NCI-H1105 (cell line): ENCODE results near the gene LIMCH1.
"Not testable (repeated sequence)": the region's sequence is repeated elsewhere in the genome, so short reads cannot be mapped to it uniquely, and the experiment has no call there.

Experiments
- DNase-seq: peaks from one replicate; lab custom pipeline; 2025; lab: John Stamatoyannopoulos, UW

LIMCH1 gene

GRCh38 chr4:41538017-41538733, at the start of gene LIMCH1:
TSS of gene LIMCH1 (plus strand) at chr4:41538157. CDS start at chr4:41605996, 67,839 bp downstream.
- DNase-seq = no peak

- DNase-seq = not testable (repeated sequence)
Observed at GRCh38 chr4:41491081-41491576, 46.8 kb upstream of the LIMCH1 start.

GRCh38 chr4:41496977-41497376, 41.0 kb upstream of the LIMCH1 start:
- DNase-seq = no peak

GRCh38 chr4:41498177-41498576, 39.8 kb upstream of the LIMCH1 start:
- DNase-seq = no peak

GRCh38 chr4:41504167-41504818, 33.7 kb upstream of the LIMCH1 start:
- DNase-seq = no peak

GRCh38 chr4:41505161-41505661, 32.7 kb upstream of the LIMCH1 start:
- DNase-seq = peak; percentile 36

GRCh38 chr4:41506130-41506529, 31.8 kb upstream of the LIMCH1 start:
- no peak for DNase-seq

GRCh38 chr4:41507291-41507947, 30.5 kb upstream of the LIMCH1 start:
- no peak for DNase-seq

- DNase-seq = no peak
Observed at GRCh38 chr4:41509451-41509866, 28.5 kb upstream of the LIMCH1 start.

GRCh38 chr4:41510179-41510578, 27.8 kb upstream of the LIMCH1 start:
- no peak for DNase-seq

- DNase-seq = no peak
Observed at GRCh38 chr4:41512136-41512535, 25.8 kb upstream of the LIMCH1 start.

GRCh38 chr4:41512596-41512995, 25.4 kb upstream of the LIMCH1 start:
- no peak for DNase-seq

- DNase-seq = no peak
Observed at GRCh38 chr4:41514169-41514568, 23.8 kb upstream of the LIMCH1 start.

GRCh38 chr4:41514766-41515481, 23.0 kb upstream of the LIMCH1 start:
- DNase-seq = no peak

GRCh38 chr4:41517121-41517520, 20.8 kb upstream of the LIMCH1 start:
- no peak for DNase-seq

- DNase-seq = no peak
Observed at GRCh38 chr4:41517747-41518146, 20.2 kb upstream of the LIMCH1 start.

- no peak for DNase-seq
Observed at GRCh38 chr4:41524425-41524824, 13.5 kb upstream of the LIMCH1 start.

- DNase-seq = no peak
Observed at GRCh38 chr4:41525129-41525528, 12.8 kb upstream of the LIMCH1 start.

- no peak for DNase-seq
Observed at GRCh38 chr4:41526628-41527027, 11.3 kb upstream of the LIMCH1 start.

GRCh38 chr4:41528512-41529205, 9.3 kb upstream of the LIMCH1 start:
- no peak for DNase-seq

GRCh38 chr4:41530741-41531140, 7.2 kb upstream of the LIMCH1 start:
- DNase-seq = no peak
